Fibroblast of skin of right biceps (primary cell): ENCODE results near the gene RAD54L.
"Not testable (repeated sequence)": the region's sequence is repeated elsewhere in the genome, so short reads cannot be mapped to it uniquely, and the experiment has no call there.

Source experiments
- DNase-seq: peaks from one replicate; pipeline ENCODE4 v3.0.0-alpha.2; 2013

The RAD54L gene

DNA sequence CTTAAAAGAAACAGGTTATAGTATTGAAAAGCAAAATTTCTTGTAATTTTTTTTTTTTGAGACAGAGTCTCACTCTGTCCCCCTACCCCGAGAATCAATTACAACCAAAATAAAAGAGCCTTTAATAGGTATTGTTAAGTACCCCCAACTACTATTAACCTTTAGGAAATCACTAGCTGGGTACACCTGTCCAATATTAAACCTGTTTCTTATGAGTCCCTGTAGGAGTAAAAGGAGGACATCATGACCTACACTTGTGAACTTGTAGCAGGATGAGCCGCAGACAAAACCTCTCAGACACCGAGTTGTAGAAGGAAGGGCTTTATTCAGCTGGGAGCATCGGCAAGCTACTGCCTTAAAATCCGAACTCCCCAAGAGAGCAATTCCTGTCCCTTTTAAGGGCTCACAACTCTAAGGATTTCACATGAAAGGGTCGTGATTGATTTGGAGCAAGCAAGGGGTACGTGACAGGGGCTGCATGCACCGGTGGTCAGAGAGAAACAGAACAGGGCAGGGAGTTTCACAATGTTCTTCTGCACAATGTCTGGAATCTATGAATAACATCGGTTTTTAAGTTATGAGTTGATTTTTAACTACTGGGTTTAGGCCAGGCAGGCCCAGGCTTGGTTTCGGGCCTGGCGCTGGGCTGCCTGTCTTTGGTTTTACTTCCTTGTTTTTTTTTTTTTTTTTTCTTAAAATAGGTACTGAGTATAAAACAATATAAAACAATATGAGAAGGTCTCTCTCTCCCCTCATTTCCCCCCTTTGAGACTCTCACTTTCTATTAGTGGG, 77.9 kb downstream of the RAD54L start:
- DNase-seq: not testable (repeated sequence)
